ENCODE data around the gene DPP3. TPM values are rescaled to one million over a fixed set of nuclear protein-coding genes. Genes with fewer than 3 reads are reported as not detected.
"Not testable (repeated sequence)": the region's sequence is repeated elsewhere in the genome, so short reads cannot be mapped to it uniquely, and the experiment has no call there.

The DPP3 gene, protein sequence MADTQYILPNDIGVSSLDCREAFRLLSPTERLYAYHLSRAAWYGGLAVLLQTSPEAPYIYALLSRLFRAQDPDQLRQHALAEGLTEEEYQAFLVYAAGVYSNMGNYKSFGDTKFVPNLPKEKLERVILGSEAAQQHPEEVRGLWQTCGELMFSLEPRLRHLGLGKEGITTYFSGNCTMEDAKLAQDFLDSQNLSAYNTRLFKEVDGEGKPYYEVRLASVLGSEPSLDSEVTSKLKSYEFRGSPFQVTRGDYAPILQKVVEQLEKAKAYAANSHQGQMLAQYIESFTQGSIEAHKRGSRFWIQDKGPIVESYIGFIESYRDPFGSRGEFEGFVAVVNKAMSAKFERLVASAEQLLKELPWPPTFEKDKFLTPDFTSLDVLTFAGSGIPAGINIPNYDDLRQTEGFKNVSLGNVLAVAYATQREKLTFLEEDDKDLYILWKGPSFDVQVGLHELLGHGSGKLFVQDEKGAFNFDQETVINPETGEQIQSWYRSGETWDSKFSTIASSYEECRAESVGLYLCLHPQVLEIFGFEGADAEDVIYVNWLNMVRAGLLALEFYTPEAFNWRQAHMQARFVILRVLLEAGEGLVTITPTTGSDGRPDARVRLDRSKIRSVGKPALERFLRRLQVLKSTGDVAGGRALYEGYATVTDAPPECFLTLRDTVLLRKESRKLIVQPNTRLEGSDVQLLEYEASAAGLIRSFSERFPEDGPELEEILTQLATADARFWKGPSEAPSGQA
- 32.7 TPM for total RNA-seq
- long read RNA-seq, transcript DPP3-211 (18 exons, 3,078 nt): minor isoform, 6 of 48 reads
- long read RNA-seq, transcript DPP3-209 (18 exons, 2,974 nt): major isoform, 16 of 48 reads
- long read RNA-seq, partial matches to known transcripts: 20 of 48 reads
- long read RNA-seq, other reads (novel, unspliced or antisense): 6 of 48 reads

DNA sequence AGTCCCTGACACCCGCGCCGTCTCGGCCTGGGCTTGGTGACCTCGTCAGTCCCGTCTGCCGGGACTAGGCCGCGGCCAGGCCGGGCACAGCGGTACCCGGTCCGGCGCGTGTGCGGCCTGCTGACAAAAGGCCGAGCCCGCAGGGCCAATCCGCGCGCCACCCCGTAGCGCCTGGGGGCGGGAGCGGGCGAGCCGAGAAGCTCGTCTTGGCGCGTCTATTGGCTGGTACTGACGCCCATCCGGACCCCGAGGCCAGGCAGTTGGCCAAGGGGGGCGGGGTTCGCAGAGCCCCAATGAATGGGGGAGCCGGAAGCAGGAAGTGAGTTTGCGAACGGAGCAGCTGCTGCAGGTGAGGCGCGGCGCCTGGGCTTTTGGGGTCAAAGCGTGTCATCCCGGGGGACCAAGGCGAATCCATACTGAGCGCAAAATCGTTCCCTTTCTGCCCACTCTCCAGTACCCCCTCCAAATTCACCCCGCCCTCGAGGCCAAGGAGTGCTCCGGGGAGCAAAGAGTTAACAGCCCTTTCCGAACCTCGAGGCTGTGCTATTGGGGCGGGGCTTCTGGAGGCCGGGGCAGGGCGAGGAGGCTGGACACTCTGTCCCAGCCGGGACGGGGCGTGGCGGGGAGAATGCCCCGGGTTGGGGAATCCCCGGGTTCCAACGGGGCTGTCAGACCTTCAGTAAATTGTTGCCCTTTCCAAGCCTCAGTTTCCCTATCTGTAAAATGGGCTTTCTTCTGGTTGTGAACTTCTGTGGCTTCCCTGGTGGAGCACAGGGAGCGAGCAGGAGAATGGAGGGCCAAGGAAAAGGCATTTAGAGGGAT lies at the start of gene DPP3:
Gene DPP3 (plus strand): TSS at position 318 of the 822 bp plus-strand sequence. CDS start 1,767 bp downstream, outside the sequence.
- intact Hi-C loops (cut with DNase I): no loop called here
- DNase-seq: peak; percentile 98
- TF ChIP-seq, protein P1, sequence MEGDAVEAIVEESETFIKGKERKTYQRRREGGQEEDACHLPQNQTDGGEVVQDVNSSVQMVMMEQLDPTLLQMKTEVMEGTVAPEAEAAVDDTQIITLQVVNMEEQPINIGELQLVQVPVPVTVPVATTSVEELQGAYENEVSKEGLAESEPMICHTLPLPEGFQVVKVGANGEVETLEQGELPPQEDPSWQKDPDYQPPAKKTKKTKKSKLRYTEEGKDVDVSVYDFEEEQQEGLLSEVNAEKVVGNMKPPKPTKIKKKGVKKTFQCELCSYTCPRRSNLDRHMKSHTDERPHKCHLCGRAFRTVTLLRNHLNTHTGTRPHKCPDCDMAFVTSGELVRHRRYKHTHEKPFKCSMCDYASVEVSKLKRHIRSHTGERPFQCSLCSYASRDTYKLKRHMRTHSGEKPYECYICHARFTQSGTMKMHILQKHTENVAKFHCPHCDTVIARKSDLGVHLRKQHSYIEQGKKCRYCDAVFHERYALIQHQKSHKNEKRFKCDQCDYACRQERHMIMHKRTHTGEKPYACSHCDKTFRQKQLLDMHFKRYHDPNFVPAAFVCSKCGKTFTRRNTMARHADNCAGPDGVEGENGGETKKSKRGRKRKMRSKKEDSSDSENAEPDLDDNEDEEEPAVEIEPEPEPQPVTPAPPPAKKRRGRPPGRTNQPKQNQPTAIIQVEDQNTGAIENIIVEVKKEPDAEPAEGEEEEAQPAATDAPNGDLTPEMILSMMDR (IDR thresholded peaks at IDR 0.05): no peak
- peak within 1 kb of the TSS; percentile 75 for H3K4me3 ChIP-seq
- peaks cover 32% of the 10 kb centered on the region for H3K36me3 ChIP-seq
- peak; percentile 97 to 98 for ATAC-seq
- peaks cover 17% of the 10 kb centered on the region for H3K4me1 ChIP-seq
- no peaks in the 10 kb centered on the region for H3K9me3 ChIP-seq
- H3K27me3 ChIP-seq (ENCODE audit: low read depth): no peaks in the 10 kb centered on the region
- H3K27ac ChIP-seq: peak within 1 kb of the TSS; percentile 92

DNA sequence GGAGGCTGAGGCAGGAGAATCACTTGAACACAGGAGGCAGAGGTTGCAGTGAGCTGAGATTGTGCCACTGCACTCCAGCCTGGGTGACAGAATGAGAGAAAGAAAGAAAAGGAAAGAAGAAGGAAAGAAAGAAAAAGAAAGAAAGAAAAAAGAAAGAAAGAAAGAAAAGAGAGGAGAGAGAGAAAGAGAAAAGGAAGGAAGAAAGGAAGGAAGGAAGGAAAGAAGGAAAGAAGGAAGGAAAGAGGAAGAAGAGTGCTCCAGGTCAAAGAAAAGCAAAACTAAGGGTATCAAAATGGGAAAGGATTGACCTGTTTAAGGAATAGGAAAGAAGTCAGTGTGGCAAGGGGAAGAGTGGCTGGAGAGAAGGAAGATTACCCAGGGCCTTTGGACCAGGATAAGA lies 48.9 kb upstream of the DPP3 start:
- H3K4me1 ChIP-seq; ATAC-seq; H3K27me3 ChIP-seq (ENCODE audit: low read depth); DNase-seq; H3K27ac ChIP-seq; intact Hi-C loops (cut with DNase I); H3K4me3 ChIP-seq; H3K9me3 ChIP-seq: not testable (repeated sequence)
- H3K36me3 ChIP-seq: peaks cover 41% of the 10 kb centered on the region

DNA sequence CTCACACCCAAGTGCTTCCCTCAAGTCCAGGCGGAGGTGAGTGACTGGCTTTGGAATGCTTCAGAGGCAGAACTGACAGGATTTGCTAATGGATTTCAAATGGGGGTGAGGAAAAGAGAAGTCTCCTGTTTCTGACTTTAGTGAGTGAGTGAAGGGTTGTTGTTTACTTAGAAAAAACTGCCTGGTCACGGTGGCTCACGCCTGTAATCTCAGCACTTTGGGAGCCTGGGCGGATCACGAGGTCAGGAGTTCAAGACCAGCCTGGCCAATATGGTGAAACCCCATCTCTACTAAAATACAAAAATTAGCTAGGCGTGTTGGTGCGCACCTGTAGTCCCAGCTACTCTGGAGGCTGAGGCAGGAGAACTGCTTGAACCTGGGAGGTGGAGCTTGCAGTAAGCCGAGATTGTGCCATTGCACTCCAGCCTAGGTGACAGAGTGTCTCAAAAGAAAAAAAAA lies 48.3 kb upstream of the DPP3 start:
- ATAC-seq; H3K27me3 ChIP-seq (ENCODE audit: low read depth); H3K4me1 ChIP-seq; H3K4me3 ChIP-seq; H3K27ac ChIP-seq; H3K9me3 ChIP-seq; DNase-seq; intact Hi-C loops (cut with DNase I): not testable (repeated sequence)
- peaks cover 47% of the 10 kb centered on the region for H3K36me3 ChIP-seq

DNA sequence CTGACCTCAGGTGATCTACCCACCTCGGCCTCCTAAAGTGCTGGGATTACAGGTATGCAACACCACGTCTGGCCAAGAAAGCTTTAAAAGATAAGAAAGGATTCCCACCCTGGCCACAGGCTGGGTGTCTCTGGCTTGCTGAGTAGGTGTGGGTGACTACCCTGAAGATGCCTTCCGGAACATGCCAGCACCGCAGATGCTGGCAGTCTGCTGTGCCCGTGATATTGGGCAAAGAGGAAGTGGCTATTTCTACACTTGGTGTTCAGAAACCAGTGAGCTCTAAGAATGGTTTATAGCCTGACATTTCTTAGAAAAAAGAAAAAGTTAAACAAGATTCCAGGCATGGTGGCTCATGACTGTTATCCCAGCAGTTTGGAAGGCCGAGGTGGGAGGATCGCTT lies 47.6 kb upstream of the DPP3 start:
- TF ChIP-seq, protein P1 (IDR thresholded peaks at IDR 0.05): no peak
- peak in 1 of 2 donors; percentile 56 for ATAC-seq
- Histone ChIP-seq H3K36me3 (peaks cover 51% of the 10 kb centered on the region), H3K4me1 (peaks cover under 1% of the 10 kb centered on the region), H3K4me3 (no peak overlapping the region), H3K9me3 (no peaks in the 10 kb centered on the region), H3K27me3 (ENCODE audit: low read depth) (no peaks in the 10 kb centered on the region), H3K27ac (no peak overlapping the region)
- no peak for DNase-seq
- intact Hi-C loops (cut with DNase I): no loop called here

DNA sequence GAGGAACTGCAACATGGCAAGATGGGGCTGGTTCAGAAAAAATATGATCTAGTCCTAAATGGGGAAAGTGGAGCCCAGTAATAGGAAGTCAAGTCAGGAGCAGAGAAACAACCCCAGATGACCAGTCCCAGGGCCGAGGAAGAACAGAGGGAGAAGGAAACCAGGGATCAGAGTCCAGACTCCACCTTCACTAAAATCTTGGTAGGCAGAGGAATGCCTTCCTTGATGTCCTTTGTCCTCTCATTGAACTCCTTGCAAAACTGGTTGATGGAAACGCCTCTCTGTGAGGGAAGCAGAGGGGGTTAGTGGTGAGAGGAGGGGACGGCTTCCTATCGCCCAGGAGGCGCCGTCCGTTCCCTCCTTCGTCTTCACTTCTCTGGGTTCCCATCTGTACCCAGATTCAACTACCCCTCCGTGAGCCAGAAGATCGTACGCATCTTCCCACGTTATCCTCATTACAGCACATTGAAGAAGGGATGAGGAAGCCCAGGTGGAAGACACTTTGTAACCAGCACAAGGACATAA lies 42.2 kb upstream of the DPP3 start:
- no peak for DNase-seq
- Histone ChIP-seq H3K9me3 (peaks cover 2% of the 10 kb centered on the region), H3K4me1 (peaks cover 6% of the 10 kb centered on the region), H3K27ac (peak overlapping the region; percentile 89), H3K4me3 (peak overlapping the region; percentile 95), H3K27me3 (ENCODE audit: low read depth) (no peaks in the 10 kb centered on the region), H3K36me3 (peaks cover 39% of the 10 kb centered on the region)
- no peak for ATAC-seq
- intact Hi-C loops (cut with DNase I): no loop called here
- TF ChIP-seq, protein P1 (IDR thresholded peaks at IDR 0.05): no peak
